GM23338 (cell line): Measurements from ENCODE around the gene IHH. TPM values are rescaled to one million over a fixed set of nuclear protein-coding genes. Genes with fewer than 3 reads are reported as not detected.

Experiments used
- ATAC-seq: fragments of 200-7000 bp; cut with Tn5 transposase; 3 replicates; pipeline ENCODE4 v1.9.1; 2020
- DNase-seq: peaks from one replicate; pipeline ENCODE4 v3.0.0-alpha.2; 2015; ENCODE audit warnings: low spot score
- H2AFZ ChIP-seq: fragments of 200-600 bp; sonication (generic); 2 replicates; pipeline ENCODE4 v1.8.0; 2016; ENCODE audit warnings: antibody characterized with exemption, mild to moderate bottlenecking, moderate library complexity
- H3F3A ChIP-seq: fragments of 200-600 bp; sonication (generic); replicated peaks from 2 replicates; pipeline ENCODE4 v1.8.0; 2017; ENCODE audit warnings: antibody characterized with exemption, mixed run types, low read depth
- H3K27ac ChIP-seq: fragments of 200-600 bp; sonication (generic); 2 replicates; pipeline ENCODE4 v1.6.1; 2016; ENCODE audit warnings: low read depth
- H3K27me3 ChIP-seq: fragments of 200-600 bp; sonication (generic); 2 replicates; pipeline ENCODE4 v1.8.0; 2016; ENCODE audit warnings: mild to moderate bottlenecking, mixed run types, moderate library complexity; ENCODE audit not compliant: insufficient read depth
- H3K36me3 ChIP-seq: fragments of 200-600 bp; sonication (generic); 2 replicates; pipeline ENCODE4 v1.8.0; 2016; ENCODE audit warnings: mild to moderate bottlenecking; ENCODE audit not compliant: insufficient read depth
- H3K4me1 ChIP-seq: fragments of 200-600 bp; sonication (generic); 2 replicates; pipeline ENCODE4 v1.8.0; 2016; ENCODE audit warnings: mild to moderate bottlenecking, moderate library complexity; ENCODE audit not compliant: insufficient read depth
- H3K4me2 ChIP-seq: fragments of 200-600 bp; sonication (generic); 2 replicates; pipeline ENCODE4 v1.7.1; 2017; ENCODE audit warnings: mixed run types
- H3K4me3 ChIP-seq: fragments of 200-600 bp; sonication (generic); 2 replicates; pipeline ENCODE4 v1.6.1; 2016; ENCODE audit warnings: mixed run types
- H3K79me2 ChIP-seq: fragments of 200-600 bp; sonication (generic); replicated peaks from 2 replicates; pipeline ENCODE4 v1.8.0; 2017; ENCODE audit warnings: mild to moderate bottlenecking; ENCODE audit not compliant: insufficient read depth
- H3K9me2 ChIP-seq: fragments of 200-600 bp; sonication (generic); 2 replicates; pipeline ENCODE4 v1.8.0; 2017; ENCODE audit not compliant: insufficient read depth
- H4K20me1 ChIP-seq: fragments of 200-600 bp; sonication (generic); replicated peaks from 2 replicates; pipeline ENCODE4 v1.8.0; 2017; ENCODE audit warnings: mild to moderate bottlenecking; ENCODE audit not compliant: insufficient read depth
- H3K27ac Mint-ChIP-seq: 2 replicates; pipeline ENCODE4 v1.8.0; 2020; ENCODE audit warnings: inconsistent platforms, mild to moderate bottlenecking, moderate library complexity, mixed read lengths
- H3K27me3 Mint-ChIP-seq: 3 replicates; pipeline ENCODE4 v1.8.0; 2022; ENCODE audit warnings: low read depth, mild to moderate bottlenecking, moderate library complexity, mixed read lengths, inconsistent platforms; ENCODE audit not compliant: insufficient read depth, poor library complexity
- H3K36me3 Mint-ChIP-seq: 3 replicates; pipeline ENCODE4 v1.8.0; 2021; ENCODE audit warnings: low read depth, mild to moderate bottlenecking, inconsistent platforms, moderate library complexity, mixed read lengths
- H3K4me1 Mint-ChIP-seq: 3 replicates; pipeline ENCODE4 v1.8.0; 2020; ENCODE audit warnings: mild to moderate bottlenecking, inconsistent platforms, mixed read lengths
- H3K4me3 Mint-ChIP-seq: 3 replicates; pipeline ENCODE4 v1.8.0; 2021; ENCODE audit warnings: moderate library complexity, mild to moderate bottlenecking, inconsistent platforms, mixed read lengths
- H3K9me3 Mint-ChIP-seq: 3 replicates; pipeline ENCODE4 v1.8.0; 2020; ENCODE audit warnings: moderate library complexity, mild to moderate bottlenecking, inconsistent platforms, mixed read lengths
- CREB1 ChIP-seq: fragments of 250-450 bp; sonication (Bioruptor Pico); IDR thresholded peaks from 2 replicates; pipeline ENCODE4 v1.5.0; 2020; ENCODE audit warnings: low read depth, mild to moderate bottlenecking, moderate library complexity
- ETS1 ChIP-seq: IDR thresholded peaks from 2 replicates; pipeline ENCODE4 v1.6.1; 2016; ENCODE audit warnings: antibody characterized with exemption
- EZH2 ChIP-seq: fragments of 200-600 bp; sonication (generic); IDR thresholded peaks from one replicate; pipeline ENCODE4 v1.8.0; 2017; ENCODE audit warnings: antibody characterized with exemption, mild to moderate bottlenecking, low read depth; ENCODE audit not compliant: unreplicated experiment
- EZH2phosphoT487 ChIP-seq: fragments of 200-600 bp; sonication (generic); IDR thresholded peaks from one replicate; pipeline ENCODE4 v1.8.1; 2018; ENCODE audit warnings: antibody characterized with exemption; ENCODE audit not compliant: unreplicated experiment
- JUNB ChIP-seq: IDR thresholded peaks from one replicate; pipeline ENCODE4 v1.6.1; 2016; ENCODE audit warnings: antibody characterized with exemption; ENCODE audit not compliant: unreplicated experiment
- REST ChIP-seq: IDR thresholded peaks from one replicate; pipeline ENCODE4 v1.6.1; 2018; ENCODE audit warnings: antibody characterized with exemption; ENCODE audit not compliant: unreplicated experiment
- STAT1 ChIP-seq: IDR thresholded peaks from one replicate; pipeline ENCODE4 v1.6.1; 2016; ENCODE audit warnings: antibody characterized with exemption; ENCODE audit not compliant: unreplicated experiment
- ZNF114 ChIP-seq: fragments of 250-450 bp; sonication (Bioruptor Pico); IDR thresholded peaks from 2 replicates; pipeline ENCODE4 v1.5.0; 2020; ENCODE audit warnings: mild to moderate bottlenecking, moderate library complexity
- ZNF331 ChIP-seq: fragments of 250-450 bp; sonication (Bioruptor Pico); IDR thresholded peaks from 2 replicates; pipeline ENCODE4 v1.5.0; 2020; ENCODE audit warnings: low read depth, mild to moderate bottlenecking, moderate library complexity
- polyA plus RNA-seq: library from polyadenylated mRNA; unstranded; fragments of >200 nt; fragmentation: Nextera tagmentation; extraction: Ambion mirVana; gene quantifications from 2 replicates; pipeline ENCODE4 v1.2.1, GENCODE V29; 2016
- total RNA-seq: library from RNA; depleted of rRNA; stranded (reverse); fragments of >200 nt; shearing (Covaris generic); gene quantifications from 2 replicates; pipeline ENCODE4 v1.2.3, GENCODE V29; 2014

Gene IHH
- total and polyA plus RNA-seq, 2 experiments from 2014 or later: not detected

- Mint-ChIP-seq H3K9me3 (no peaks in the 10 kb centered on the region), H3K27me3 (peaks cover 77% of the 10 kb centered on the region), H3K4me3 (peak overlapping the region; percentile 62; the same call in 2 of the 3 replicates), H3K4me1 (peaks cover 14% of the 10 kb centered on the region), H3K36me3 (no peaks in the 10 kb centered on the region; the same call in 2 of the 3 replicates), H3K27ac (no peak overlapping the region)
- Histone ChIP-seq H3K4me2 (peak overlapping the region; percentile 86), H2AFZ (peak overlapping the region; percentile 72; the same call in 1 of the 2 replicates), H3K9me2 (no peaks in the 10 kb centered on the region), H4K20me1 (peaks cover 8% of the 10 kb centered on the region), H3K4me3 (peak overlapping the region; percentile 58), H3K4me1 (peaks cover 21% of the 10 kb centered on the region), H3F3A (no peaks in the 10 kb centered on the region), H3K36me3 (no peaks in the 10 kb centered on the region), H3K27me3 (peaks cover 80% of the 10 kb centered on the region), H3K27ac (no peak overlapping the region), H3K79me2 (no peaks in the 10 kb centered on the region)
- DNase-seq (peak; percentile 51), ATAC-seq (peak; percentile 6)
- TF ChIP-seq EZH2phosphoT487: no peak
- no peak for TF ChIP-seq JUNB
- TF ChIP-seq EZH2: peak; percentile 25
- no peak for TF ChIP-seq REST
These were observed 3.6 kb downstream of the IHH start for GRCh38 chr2:219056896-219057708.

GRCh38 chr2:219056176-219056895 lies 4.4 kb downstream of the IHH start:
- Mint-ChIP-seq H3K27me3 (peaks cover 70% of the 10 kb centered on the region), H3K27ac (no peak overlapping the region), H3K4me1 (peaks cover 10% of the 10 kb centered on the region), H3K9me3 (no peaks in the 10 kb centered on the region), H3K4me3 (no peak overlapping the region; the same call in 2 of the 3 replicates), H3K36me3 (no peaks in the 10 kb centered on the region; the same call in 2 of the 3 replicates)
- Histone ChIP-seq H3K4me1 (peaks cover 17% of the 10 kb centered on the region; the same call in 1 of the 2 replicates), H3K36me3 (no peaks in the 10 kb centered on the region), H3K27me3 (peaks cover 73% of the 10 kb centered on the region), H3K4me2 (no peak overlapping the region), H4K20me1 (peaks cover 5% of the 10 kb centered on the region), H3F3A (no peaks in the 10 kb centered on the region), H3K9me2 (no peaks in the 10 kb centered on the region), H2AFZ (no peak overlapping the region), H3K79me2 (no peaks in the 10 kb centered on the region), H3K4me3 (no peak overlapping the region), H3K27ac (no peak overlapping the region)
- TF ChIP-seq ZNF331 (CRISPR knock-in tag) (no peak), ZNF114 (no peak), ETS1 (no peak), JUNB (no peak), EZH2phosphoT487 (no peak), EZH2 (no peak), CREB1 (CRISPR knock-in tag) (no peak), REST (no peak), STAT1 (no peak)
- no peak for ATAC-seq
- no peak for DNase-seq
